IMR-90 (cell line): ENCODE measurements around the gene FAM117B. TPM values are rescaled to one million over a fixed set of nuclear protein-coding genes. Genes with fewer than 3 reads are reported as not detected.

ENCODE experiments used
- ATAC-seq: fragments of 200-7000 bp; cut with Tn5 transposase; 2 replicates; pipeline ENCODE4 v1.9.1; 2020; ENCODE audit warnings: low read depth, mild to moderate bottlenecking, moderate library complexity
- BruUV-seq: library from RNA; stranded (reverse); fragments of 400-500 nt; replicated peaks from 2 replicates; lab custom pipeline; 2021; lab: Mats Ljungman, UMichigan
- CTCF ChIA-PET: fragments of 300-600 bp; formaldehyde crosslinking; extraction: SDS; loops from one replicate; lab custom pipeline; 2021; ENCODE audit warnings: antibody characterized with exemption; lab: Yijun Ruan, JAX
- POLR2A ChIA-PET: fragments of 300-600 bp; sonication (Branson Sonifier 250); formaldehyde crosslinking; loops from one replicate; lab custom pipeline; 2022; ENCODE audit warnings: antibody characterized with exemption; ENCODE audit not compliant: unreplicated experiment; lab: Charles Lee
- DNase-seq: peaks from one replicate; pipeline ENCODE4 v3.0.0; 2013
- H2AFZ ChIP-seq: replicated peaks from 2 replicates; pipeline ENCODE3; 2013; ENCODE audit warnings: low read length, mild to moderate bottlenecking; ENCODE audit not compliant: poor library complexity
- H2AK5ac ChIP-seq: 2 replicates; pipeline ENCODE4 v1.6.1; 2013; ENCODE audit warnings: low read depth, low read length, inconsistent platforms
- H2AK9ac ChIP-seq: replicated peaks from 2 replicates; pipeline ENCODE3; 2013; ENCODE audit warnings: mild to moderate bottlenecking, low read depth, low read length, moderate library complexity; ENCODE audit not compliant: poor library complexity
- H2BK120ac ChIP-seq: 2 replicates; pipeline ENCODE4 v1.6.1; 2013; ENCODE audit warnings: low read depth, low read length, inconsistent platforms
- H2BK15ac ChIP-seq: 3 replicates; pipeline ENCODE4 v1.6.1; 2013; ENCODE audit warnings: low read depth, low read length, inconsistent platforms
- H2BK20ac ChIP-seq: 2 replicates; pipeline ENCODE4 v1.6.1; 2013; ENCODE audit warnings: low read depth, mild to moderate bottlenecking, inconsistent platforms, low read length, moderate library complexity
- H2BK5ac ChIP-seq: 2 replicates; pipeline ENCODE4 v1.6.1; 2013; ENCODE audit warnings: mild to moderate bottlenecking, low read depth, low read length, inconsistent platforms; ENCODE audit not compliant: poor library complexity, severe bottlenecking
- H3K14ac ChIP-seq: replicated peaks from 2 replicates; pipeline ENCODE4 v1.6.1; 2013; ENCODE audit warnings: low read depth, low read length, inconsistent platforms
- H3K18ac ChIP-seq: 2 replicates; pipeline ENCODE4 v1.6.1; 2013; ENCODE audit warnings: low read depth, low read length, control low read depth
- H3K23ac ChIP-seq: 2 replicates; pipeline ENCODE4 v1.6.1; 2013; ENCODE audit warnings: low read depth, low read length, inconsistent platforms
- H3K27ac ChIP-seq: 2 replicates; pipeline ENCODE4 v1.5.1; 2013; ENCODE audit warnings: mild to moderate bottlenecking, control low read depth, low read length; ENCODE audit not compliant: insufficient read depth
- H3K27me3 ChIP-seq: 2 replicates; pipeline ENCODE4 v1.6.1; 2013; ENCODE audit warnings: low read length; ENCODE audit not compliant: control insufficient read depth, insufficient read depth
- H3K36me3 ChIP-seq: 2 replicates; pipeline ENCODE4 v1.6.1; 2013; ENCODE audit warnings: low read length, mixed read lengths; ENCODE audit not compliant: control insufficient read depth, insufficient read depth
- H3K4ac ChIP-seq: 2 replicates; pipeline ENCODE4 v1.6.1; 2013; ENCODE audit warnings: low read depth, low read length, inconsistent platforms
- H3K4me1 ChIP-seq: 2 replicates; pipeline ENCODE4 v1.6.1; 2013; ENCODE audit warnings: low read length, mixed read lengths; ENCODE audit not compliant: control insufficient read depth, insufficient read depth
- H3K4me2 ChIP-seq: 2 replicates; pipeline ENCODE4 v1.6.1; 2013; ENCODE audit warnings: low read depth, mild to moderate bottlenecking, control low read depth, low read length, moderate library complexity
- H3K4me3 ChIP-seq: 2 replicates; pipeline ENCODE4 v1.5.1; 2013; ENCODE audit warnings: low read depth, mild to moderate bottlenecking, control low read depth, low read length, moderate library complexity; ENCODE audit not compliant: insufficient read depth
- H3K56ac ChIP-seq: 2 replicates; pipeline ENCODE4 v1.6.1; 2013; ENCODE audit warnings: low read length, inconsistent platforms; ENCODE audit not compliant: insufficient read depth; ENCODE audit errors: extremely low read depth
- H3K79me1 ChIP-seq, 2 experiments: 2 replicates each; pipeline ENCODE4 v1.6.1; 2013; ENCODE audit warnings: low read length in 2 of 2, inconsistent platforms in 1 of 2, low read depth in 1 of 2
- H3K9ac ChIP-seq: 2 replicates; pipeline ENCODE4 v1.6.1; 2013; ENCODE audit warnings: low read depth, low read length, control low read depth
- H3K9me1 ChIP-seq: 2 replicates; pipeline ENCODE4 v1.6.1; 2013; ENCODE audit warnings: low read length, inconsistent platforms; ENCODE audit not compliant: insufficient read depth
- H3K9me3 ChIP-seq: 2 replicates; pipeline ENCODE4 v1.6.1; 2013; ENCODE audit warnings: low read length; ENCODE audit not compliant: control insufficient read depth, insufficient read depth
- H4K20me1 ChIP-seq: 2 replicates; pipeline ENCODE4 v1.6.1; 2013; ENCODE audit warnings: low read length, inconsistent platforms; ENCODE audit not compliant: insufficient read depth
- H4K5ac ChIP-seq: 2 replicates; pipeline ENCODE4 v1.6.1; 2013; ENCODE audit warnings: mild to moderate bottlenecking, low read depth, low read length, control low read depth
- H4K8ac ChIP-seq, 2 experiments: 2 replicates each; pipeline ENCODE4 v1.6.1; 2013; ENCODE audit warnings: low read depth in 2 of 2, low read length in 2 of 2, control low read depth in 1 of 2, inconsistent platforms in 1 of 2
- H4K91ac ChIP-seq: 2 replicates; pipeline ENCODE4 v1.6.1; 2013; ENCODE audit warnings: low read depth, low read length, inconsistent platforms; ENCODE audit not compliant: insufficient read depth
- SMC3 ChIP-seq: fragments of 150-350 bp; IDR thresholded peaks from 2 replicates; pipeline ENCODE4 v1.6.1; 2016; ENCODE audit warnings: low read depth, mild to moderate bottlenecking, antibody characterized with exemption, low read length, moderate library complexity
- WGBS, 2 experiments: methylation state at CpG; one replicate each; pipeline versions ENCODE4 v1.1.5 to v1.1.7; 2013; ENCODE audit warnings: missing lambda C conversion rate in 2 of 2; ENCODE audit not compliant: insufficient read length in 1 of 2; ENCODE audit errors: extremely low coverage in 2 of 2; 5-methylcytosine and 5-hydroxymethylcytosine counted together
- dilution Hi-C: fragments of 300-500 bp; cut with HindIII; formaldehyde crosslinking; loops from one replicate; pipeline ENCODE4 v1.14.3; 2018; ENCODE audit warnings: low sequenced_read_pairs; ENCODE audit not compliant: unreplicated experiment
- in situ Hi-C: fragments of 300-500 bp; cut with MboI; formaldehyde crosslinking; loops from 3 replicates; pipeline ENCODE4 v1.14.3; 2019; ENCODE audit warnings: low sequenced_read_pairs, inconsistent platforms, mixed read lengths
- intact Hi-C: fragments of 100-400 bp; cut with micrococcal nuclease; formaldehyde crosslinking; loops from 2 replicates; pipeline ENCODE4 v1.10.0; 2022
- polyA plus RNA-seq, 3 experiments: library from polyadenylated mRNA; depleted of rRNA; stranded (reverse); fragments of >200 nt; gene quantifications; 2 replicates each; pipeline ENCODE4 v1.2.3, GENCODE V29; 2012; ENCODE audit warnings: low replicate concordance in 1 of 3
- total RNA-seq: library from RNA; depleted of rRNA; stranded (reverse); fragments of >200 nt; gene quantifications from 2 replicates; pipeline ENCODE4 v1.2.3, GENCODE V29; 2012

Gene FAM117B
- total and polyA plus RNA-seq, 2 of the 4 experiments (the other 2 are of a cell fraction), result 0.54 to 0.79 TPM

DNA sequence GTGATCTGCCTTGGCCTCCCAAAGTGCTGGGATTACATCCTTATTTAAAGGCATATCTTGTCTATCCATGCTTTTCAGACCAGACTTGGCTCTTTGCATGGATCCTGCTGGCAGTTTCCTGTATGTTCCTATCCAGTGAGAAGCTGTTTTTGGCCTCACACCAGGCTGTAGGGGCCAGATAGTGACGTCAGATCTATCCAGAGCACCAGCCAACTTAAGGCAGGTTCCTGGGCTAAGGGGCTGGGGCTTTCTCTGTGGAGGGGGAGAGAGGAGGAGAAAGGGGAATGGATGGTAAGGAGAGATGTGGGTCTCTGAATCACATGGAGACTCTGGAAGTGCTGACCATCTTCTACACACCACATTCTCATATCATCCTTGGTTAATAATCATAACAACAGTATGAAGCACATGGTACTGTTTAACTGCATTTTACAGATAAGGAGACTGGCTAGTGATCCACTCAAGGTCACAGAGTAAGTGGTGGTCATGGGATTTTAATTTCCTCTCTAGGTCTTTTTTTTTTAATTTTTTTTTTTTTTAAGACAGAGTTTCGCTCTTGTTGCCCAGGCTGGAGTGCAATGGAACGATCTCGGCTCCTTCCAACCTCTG, 2.0 kb upstream of the FAM117B start:
- Histone ChIP-seq H4K91ac (no peak overlapping the region), H2BK5ac (no peak overlapping the region), H3K36me3 (no peaks in the 10 kb centered on the region), H3K9me1 (0 out of 2 replicates have a peak, but pooled peaks cover 3% of the 10 kb centered on the region), H3K27me3 (no peaks in the 10 kb centered on the region), H2AK9ac (peak overlapping the region; percentile 33), H3K56ac (no peak overlapping the region), H2BK15ac (no peak overlapping the region), H3K4me2 (no peak overlapping the region), H3K14ac (no peak overlapping the region), H2AK5ac (no peak overlapping the region), H3K79me1 (peaks cover 0 to 6% of the 10 kb centered on the region in 2 experiments; a peak in 1 of 4 replicates), H3K23ac (no peak overlapping the region), H4K8ac (no peak overlapping the region), H3K4ac (no peak overlapping the region), H3K4me1 (peaks cover 3% of the 10 kb centered on the region; the same call in 1 of the 2 replicates), H4K20me1 (no peaks in the 10 kb centered on the region), H3K9ac (no peak overlapping the region), H2AFZ (no peak overlapping the region), H3K18ac (no peak overlapping the region), H2BK120ac (no peak overlapping the region), H2BK20ac (no peak overlapping the region), H3K4me3 (no peak overlapping the region), H3K27ac (no peak overlapping the region), H4K5ac (no peak overlapping the region), H3K9me3 (no peaks in the 10 kb centered on the region)
- no TSS peak for BruUV-seq
- peak; percentile 58 for DNase-seq
- CTCF ChIA-PET, result no interaction called here
- POLR2A ChIA-PET, result no interaction called here
- in situ Hi-C loops (no loop called here), intact Hi-C loops (loop anchor here (5.0 kb wide), 1 partner anchor 40 kb away; no protein-coding TSS in a partner anchor), dilution Hi-C loops (no loop called here)
- ATAC-seq, result no peak
- no CpG with 5 or more reads among the region's 4 CpGs for WGBS, 2 experiments
- TF ChIP-seq SMC3, result no peak
